NOMO-1 (cell line): ENCODE data around the gene CD14.
"Not testable (repeated sequence)": the region's sequence is repeated elsewhere in the genome, so short reads cannot be mapped to it uniquely, and the experiment has no call there.

Experiments
- DNase-seq, 2 experiments: peaks; one replicate each; lab custom pipeline; 2025; ENCODE audit not compliant: unreplicated experiment in 2 of 2; lab: John Stamatoyannopoulos, UW

CD14 gene

GRCh38 chr5:140635291-140636257 lies 2.6 kb upstream of the CD14 start:
- DNase-seq = no peak

DNA sequence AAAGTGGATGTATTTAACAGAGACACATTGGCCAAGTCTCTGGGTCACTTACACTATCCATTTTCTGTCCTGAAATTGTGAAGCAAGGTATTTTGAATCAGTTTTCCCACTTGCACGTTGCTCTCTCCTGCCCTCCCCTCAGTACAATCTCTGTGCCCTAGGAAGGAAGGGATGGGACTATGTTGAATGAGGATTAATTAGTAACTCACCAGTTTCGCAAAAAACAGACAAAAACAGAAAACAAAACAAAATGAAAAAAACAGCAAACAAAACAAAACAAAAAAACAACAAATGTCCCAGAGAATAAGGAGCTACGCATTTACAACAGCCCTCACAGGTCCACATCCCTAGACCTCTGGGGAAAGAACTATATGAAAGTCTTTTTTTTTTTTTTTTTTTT lies 1.1 kb upstream of the CD14 start:
- no peak for DNase-seq

- no peak for DNase-seq
These were observed 526 bp upstream of the CD14 start for GRCh38 chr5:140633501-140633900.

DNA sequence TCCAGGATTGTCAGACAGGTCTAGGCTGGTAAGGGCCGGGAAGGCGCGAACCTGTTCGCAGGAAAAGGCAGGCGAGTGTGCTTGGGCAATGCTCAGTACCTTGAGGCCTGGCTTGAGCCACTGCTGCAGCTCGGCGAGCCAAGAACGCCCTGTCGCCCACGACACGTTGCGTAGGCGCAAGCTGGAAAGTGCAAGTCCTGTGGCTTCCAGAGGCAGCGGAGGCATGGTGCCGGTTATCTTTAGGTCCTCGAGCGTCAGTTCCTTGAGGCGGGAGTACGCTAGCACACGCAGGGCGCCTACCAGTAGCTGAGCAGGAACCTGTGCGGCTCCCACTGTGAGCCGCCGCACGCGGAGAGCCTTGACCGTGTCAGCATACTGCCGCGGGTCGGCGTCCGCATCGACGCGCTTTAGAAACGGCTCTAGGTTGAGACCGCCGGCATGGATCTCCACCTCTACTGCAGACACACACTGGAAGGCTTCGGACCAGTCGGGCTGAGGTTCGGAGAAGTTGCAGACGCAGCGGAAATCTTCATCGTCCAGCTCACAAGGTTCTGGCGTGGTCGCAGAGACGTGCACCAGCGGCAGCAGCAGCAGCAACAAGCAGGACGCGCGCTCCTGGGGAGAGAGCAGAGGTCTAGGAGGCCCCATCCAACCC lies 482 bp downstream of the CD14 start:
- DNase-seq = no peak

DNA sequence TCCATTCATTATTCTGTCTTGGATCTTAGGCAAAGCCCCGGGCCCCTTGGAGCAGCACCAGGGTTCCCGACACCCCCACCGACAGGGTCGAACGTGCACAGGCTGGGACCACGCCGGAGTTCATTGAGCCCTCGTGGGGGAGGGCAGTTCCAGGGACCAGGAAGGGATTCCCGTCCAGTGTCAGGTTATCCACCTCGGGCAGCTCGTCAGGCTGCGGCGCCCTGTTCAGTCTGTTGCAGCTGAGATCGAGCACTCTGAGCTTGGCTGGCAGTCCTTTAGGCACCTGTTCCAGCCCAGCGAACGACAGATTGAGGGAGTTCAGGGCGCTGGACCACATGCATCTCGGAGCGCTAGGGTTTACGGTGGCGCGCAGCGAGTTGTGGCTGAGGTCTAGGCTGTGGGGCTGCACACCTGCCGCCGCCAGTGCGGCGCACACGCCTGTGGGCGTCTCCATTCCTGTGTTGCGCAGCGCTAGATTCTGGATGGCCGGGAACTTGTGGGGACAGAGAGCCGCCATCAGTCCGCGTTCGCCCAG lies 1.1 kb downstream of the CD14 start:
- DNase-seq = no peak

DNA sequence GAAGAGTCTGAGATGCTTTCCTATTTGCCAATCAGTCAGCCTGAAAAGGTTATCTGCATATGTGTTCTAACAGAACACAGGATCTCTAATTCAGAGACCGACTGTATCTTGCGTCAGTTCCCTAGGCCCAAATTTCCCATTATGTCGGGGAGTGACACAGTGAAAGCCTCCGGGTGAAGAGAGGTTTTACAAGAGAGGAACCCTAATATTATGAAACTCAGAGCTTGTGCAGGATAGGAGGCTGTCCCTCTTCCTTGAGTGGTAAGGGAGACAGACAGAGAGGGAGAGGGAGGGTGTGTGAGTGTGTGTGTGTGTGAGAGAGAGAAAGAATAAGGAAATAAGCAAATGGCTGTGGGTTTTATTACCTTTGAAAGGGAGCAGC lies 1.9 kb downstream of the CD14 start:
- peak; percentile 67 to 81 for DNase-seq

DNA sequence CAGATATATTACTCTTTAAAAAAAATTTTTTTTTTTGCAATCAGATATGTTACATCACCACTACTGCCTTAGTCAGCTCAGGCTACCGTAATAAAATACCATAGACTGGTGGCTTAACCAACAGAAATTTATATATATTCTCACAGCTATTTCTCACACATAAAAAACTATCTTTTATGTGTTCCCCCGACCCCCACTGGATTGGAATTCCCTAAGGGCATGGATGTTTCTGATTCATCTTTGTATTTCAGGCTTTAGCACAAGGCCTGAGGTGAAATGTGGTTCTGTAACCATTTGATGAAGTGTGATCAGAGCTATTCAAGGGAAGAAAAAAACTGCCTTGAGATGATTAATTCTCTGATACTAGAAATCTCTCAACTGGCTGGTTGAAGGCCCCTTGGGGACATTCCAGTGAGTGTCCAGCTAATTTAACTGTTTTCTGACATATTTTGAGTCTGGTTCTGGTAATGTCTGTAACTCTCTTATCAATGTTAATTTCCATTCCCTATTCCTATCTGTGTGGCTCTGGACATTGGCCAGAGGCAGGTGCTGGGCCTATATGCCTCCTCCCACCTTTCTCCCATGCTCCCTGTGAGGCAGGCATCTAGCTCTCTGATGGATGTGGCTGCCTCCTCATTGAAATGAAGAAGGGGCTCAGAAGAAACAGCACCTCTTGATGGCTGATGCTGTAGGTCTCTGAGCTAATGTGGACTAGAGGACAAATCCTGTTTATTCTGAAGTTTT lies 2.5 kb downstream of the CD14 start:
- DNase-seq = peak in 1 of 2 experiments; percentile 26

- no peak for DNase-seq
These were observed 4.3 kb downstream of the CD14 start for GRCh38 chr5:140628711-140629110.

GRCh38 chr5:140627972-140628371 lies 5.0 kb downstream of the CD14 start:
- no peak for DNase-seq

- DNase-seq = not testable (repeated sequence)
These were observed 8.1 kb downstream of the CD14 start for GRCh38 chr5:140624886-140625285.

GRCh38 chr5:140623061-140623460 lies 9.9 kb downstream of the CD14 start:
- not testable (repeated sequence) for DNase-seq

DNA sequence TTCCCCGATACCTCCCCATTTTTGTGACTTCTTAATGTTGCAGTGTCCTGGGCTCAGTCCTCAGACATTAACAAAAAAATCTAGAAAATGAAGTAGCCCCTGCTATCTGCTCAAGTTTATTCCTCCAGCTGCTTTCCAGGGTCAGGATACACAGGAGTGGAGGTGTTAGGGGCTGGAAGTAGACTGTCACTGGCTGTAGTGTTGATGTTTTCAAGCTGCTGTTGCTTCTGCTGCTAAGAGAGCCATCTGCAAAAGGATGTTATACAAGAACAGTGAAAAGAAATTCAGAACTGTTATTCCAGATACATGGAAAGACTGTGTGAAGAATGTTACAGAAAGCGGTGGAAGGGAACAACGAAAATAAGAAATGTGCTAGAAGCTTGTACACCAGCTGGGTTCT lies 10.7 kb downstream of the CD14 start:
- DNase-seq = no peak

DNA sequence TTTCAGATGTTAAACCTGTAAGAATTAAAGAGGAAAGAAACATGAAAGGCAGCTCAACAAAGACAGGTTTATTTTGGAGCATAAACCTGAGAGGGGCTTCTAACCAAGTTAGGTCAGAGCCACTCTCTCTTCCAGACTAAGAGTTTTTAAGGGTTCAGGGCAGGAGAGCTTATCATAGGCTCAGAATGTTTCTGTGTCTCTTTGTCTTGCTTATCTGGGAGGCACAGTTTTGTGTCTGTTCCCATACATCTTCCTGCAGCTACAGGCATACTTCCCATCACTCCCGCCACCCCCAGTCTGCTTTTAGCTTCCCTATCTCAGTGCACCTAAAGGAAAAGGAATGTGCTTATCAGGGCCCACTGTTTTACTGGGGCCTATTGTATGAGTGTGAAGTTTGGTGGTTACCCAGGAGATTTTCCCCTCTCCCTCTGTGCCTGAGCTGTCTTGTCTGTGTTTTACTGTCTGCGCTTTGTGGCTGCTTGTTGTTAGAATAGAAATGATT lies 21.9 kb downstream of the CD14 start:
- no peak for DNase-seq

DNA sequence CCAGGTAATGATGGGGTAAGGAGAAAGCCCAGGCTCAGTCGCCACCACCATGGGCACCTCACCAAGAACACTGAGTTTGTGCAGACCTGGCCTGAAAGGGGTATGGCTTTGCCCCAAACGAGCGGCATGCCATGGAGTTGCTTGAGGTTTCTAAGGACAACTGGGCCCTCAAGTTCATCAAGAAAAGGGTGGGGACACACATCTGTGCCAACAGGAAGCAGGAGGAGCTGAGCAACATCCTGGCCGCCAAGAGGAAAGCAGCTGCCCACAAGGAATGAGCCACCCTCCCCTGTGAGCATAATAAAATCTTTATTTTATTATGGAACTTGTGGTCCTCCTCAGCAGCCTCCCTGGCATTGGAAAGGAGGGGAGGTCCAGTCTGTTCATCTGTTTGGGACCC lies 23.8 kb downstream of the CD14 start:
- peak; percentile 39 to 54 for DNase-seq

DNA sequence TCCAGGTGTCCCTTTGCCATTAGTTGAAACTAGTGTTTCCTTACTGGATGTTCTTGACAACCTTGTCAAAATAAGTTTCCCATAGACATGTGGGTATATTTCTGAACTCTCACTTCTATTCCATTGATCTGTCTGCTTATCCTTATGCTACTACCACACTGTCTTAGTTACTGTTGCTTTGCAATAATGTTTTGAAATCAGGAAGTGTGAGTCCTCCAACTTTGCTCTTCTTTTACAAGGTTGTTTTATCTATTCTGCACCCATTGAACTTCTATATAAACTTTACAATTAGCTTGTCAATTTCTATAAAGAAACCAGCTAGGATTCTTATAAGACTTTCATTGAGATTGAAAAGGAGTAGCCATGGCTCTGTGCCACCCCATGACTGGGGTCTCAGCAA lies 24.3 kb downstream of the CD14 start:
- DNase-seq = peak in 1 of 2 experiments; percentile 78

DNA sequence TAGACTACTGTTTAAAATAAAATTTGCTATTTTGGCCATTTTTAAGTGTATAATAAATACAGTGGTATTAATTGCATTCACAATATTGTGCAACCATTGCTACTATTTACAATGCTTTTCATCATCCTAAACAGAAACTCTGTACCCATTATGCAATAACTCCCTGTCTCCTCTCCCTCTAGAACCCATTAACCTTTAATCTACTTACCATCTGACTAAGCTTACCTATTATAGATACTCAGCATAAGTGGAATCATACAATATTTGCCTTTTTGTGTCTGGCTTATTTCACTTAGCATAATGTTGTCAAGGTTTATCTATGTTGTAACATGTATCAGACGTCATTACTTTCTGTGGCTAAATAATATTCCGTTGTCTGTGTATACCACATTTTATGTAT lies 25.9 kb downstream of the CD14 start:
- peak in 1 of 2 experiments; percentile 75 for DNase-seq

DNA sequence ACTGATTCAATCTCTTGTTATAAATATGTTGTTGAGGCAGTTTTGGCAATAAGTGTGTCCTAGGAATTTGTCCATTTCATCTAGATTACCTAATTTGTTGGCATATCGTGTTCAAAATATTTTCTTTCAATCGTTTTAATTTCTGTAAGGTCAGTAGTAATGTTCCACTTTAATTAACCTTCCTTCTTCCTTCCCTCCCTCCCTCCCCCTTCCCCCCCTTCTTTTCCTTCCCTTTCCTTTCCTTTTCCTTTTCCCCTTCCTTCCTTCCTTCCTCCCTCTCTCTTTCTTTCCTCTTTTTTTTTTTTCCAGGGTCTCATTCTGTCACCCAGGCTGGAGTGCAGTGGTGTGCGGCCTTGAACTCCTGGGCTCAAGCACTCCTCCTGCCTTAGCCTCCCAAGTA lies 27.1 kb downstream of the CD14 start:
- DNase-seq = no peak

GRCh38 chr5:140603734-140604133 lies 29.2 kb downstream of the CD14 start:
- DNase-seq = peak in 1 of 2 experiments; percentile 41

- DNase-seq = not testable (repeated sequence)
These were observed 29.6 kb downstream of the CD14 start for GRCh38 chr5:140603446-140603698.

- DNase-seq = peak; percentile 27 to 39
These were observed 30.8 kb downstream of the CD14 start for GRCh38 chr5:140602147-140602546.

GRCh38 chr5:140600096-140600495 lies 32.9 kb downstream of the CD14 start:
- DNase-seq = no peak
